Neuronal stem cell (in vitro differentiated cells): ENCODE data around the gene KIDINS220.

ENCODE experiments used
- DNase-seq: peaks from one replicate; pipeline ENCODE4 v3.0.0-alpha.2; 2013; ENCODE audit warnings: low spot score
- H2AFZ ChIP-seq: one replicate; pipeline ENCODE4 v1.6.1; 2013; ENCODE audit warnings: mild to moderate bottlenecking, low read length, inconsistent platforms
- H2AK5ac ChIP-seq: 2 replicates; pipeline ENCODE4 v1.6.1; 2013; ENCODE audit warnings: low read depth, mild to moderate bottlenecking, inconsistent platforms, low read length, moderate library complexity, mixed read lengths
- H2BK120ac ChIP-seq: 2 replicates; pipeline ENCODE4 v1.6.1; 2013; ENCODE audit warnings: low read depth, mild to moderate bottlenecking, inconsistent platforms, low read length, moderate library complexity, mixed read lengths
- H2BK12ac ChIP-seq: one replicate; pipeline ENCODE4 v1.6.1; 2013; ENCODE audit warnings: low read length, inconsistent platforms
- H2BK15ac ChIP-seq: 2 replicates; pipeline ENCODE4 v1.6.1; 2013; ENCODE audit warnings: mild to moderate bottlenecking, low read length, inconsistent platforms, mixed read lengths
- H2BK5ac ChIP-seq: one replicate; pipeline ENCODE4 v1.6.1; 2013; ENCODE audit warnings: inconsistent platforms, mild to moderate bottlenecking, low read length, moderate library complexity
- H3K14ac ChIP-seq: one replicate; pipeline ENCODE4 v1.6.1; 2013; ENCODE audit warnings: low read length, inconsistent platforms
- H3K18ac ChIP-seq: 2 replicates; pipeline ENCODE4 v1.6.1; 2013; ENCODE audit warnings: low read length, inconsistent platforms
- H3K23ac ChIP-seq: 2 replicates; pipeline ENCODE4 v1.6.1; 2013; ENCODE audit warnings: low read depth, mild to moderate bottlenecking, mixed read lengths, low read length, inconsistent platforms; ENCODE audit not compliant: poor library complexity
- H3K27ac ChIP-seq: replicated peaks from 3 replicates; pipeline ENCODE4 v1.5.1; 2013; ENCODE audit warnings: low read length, inconsistent platforms
- H3K27me3 ChIP-seq, 3 experiments: 2 replicates each; pipeline ENCODE4 v1.6.1; 2013; ENCODE audit warnings: low read length in 3 of 3, mild to moderate bottlenecking in 2 of 3, inconsistent platforms in 1 of 3, low read depth in 1 of 3, mixed read lengths in 1 of 3, moderate library complexity in 1 of 3; ENCODE audit not compliant: control insufficient read depth in 3 of 3, insufficient read depth in 3 of 3
- H3K36me3 ChIP-seq, 2 donors: replicated peaks in 1 of 2; 2 replicates each; pipeline ENCODE4 v1.6.1; 2013; ENCODE audit warnings: low read length in 2 of 2; ENCODE audit not compliant: control insufficient read depth in 2 of 2, insufficient read depth in 2 of 2
- H3K4ac ChIP-seq: 2 replicates; pipeline ENCODE4 v1.6.1; 2013; ENCODE audit warnings: inconsistent platforms, mild to moderate bottlenecking, low read length, moderate library complexity
- H3K4me1 ChIP-seq, 2 donors: 1 replicate in 1 of 2; 2 replicates in 1 of 2; pipeline ENCODE4 v1.6.1; 2013; ENCODE audit warnings: low read length in 2 of 2, low read depth in 1 of 2; ENCODE audit not compliant: control insufficient read depth in 2 of 2, insufficient read depth in 1 of 2
- H3K4me2 ChIP-seq: one replicate; pipeline ENCODE4 v1.6.1; 2013; ENCODE audit warnings: mild to moderate bottlenecking, low read length, inconsistent platforms; ENCODE audit not compliant: insufficient read depth, poor library complexity, severe bottlenecking
- H3K4me3 ChIP-seq, 2 donors: 2 replicates each; pipeline ENCODE4 v1.5.1; 2013; ENCODE audit warnings: low read length in 2 of 2, mild to moderate bottlenecking in 2 of 2, inconsistent platforms in 1 of 2, moderate library complexity in 1 of 2
- H3K79me1 ChIP-seq: one replicate; pipeline ENCODE4 v1.6.1; 2013; ENCODE audit warnings: low read depth, mild to moderate bottlenecking, inconsistent platforms, low read length, moderate library complexity
- H3K9ac ChIP-seq: one replicate; pipeline ENCODE4 v1.6.1; 2013; ENCODE audit warnings: mild to moderate bottlenecking, low read depth, low read length, inconsistent platforms; ENCODE audit not compliant: poor library complexity
- H3K9me3 ChIP-seq, 2 donors: replicated peaks in 1 of 2; 2 replicates each; pipeline versions ENCODE3 to v1.6.1; 2013; ENCODE audit warnings: low read length in 2 of 2, mild to moderate bottlenecking in 2 of 2, inconsistent platforms in 1 of 2, low read depth in 1 of 2, mixed read lengths in 1 of 2, moderate library complexity in 1 of 2; ENCODE audit not compliant: control insufficient read depth in 2 of 2, insufficient read depth in 1 of 2
- H4K8ac ChIP-seq: one replicate; pipeline ENCODE4 v1.6.1; 2013; ENCODE audit warnings: low read depth, mild to moderate bottlenecking, inconsistent platforms, low read length, moderate library complexity
- H4K91ac ChIP-seq: one replicate; pipeline ENCODE4 v1.6.1; 2013; ENCODE audit warnings: low read length, low read depth, mild to moderate bottlenecking, inconsistent platforms; ENCODE audit not compliant: poor library complexity
- WGBS, 2 donors: extraction: QIAGEN DNeasy Blood & Tissue Kit; methylation state at CpG; one replicate each; pipeline ENCODE4 v1.1.7; 2013; ENCODE audit warnings: missing lambda C conversion rate in 2 of 2, mixed read lengths in 1 of 2; ENCODE audit not compliant: insufficient read length in 2 of 2, insufficient replicate concordance in 1 of 2; ENCODE audit errors: extremely low coverage in 2 of 2; 5-methylcytosine and 5-hydroxymethylcytosine counted together

The KIDINS220 gene

GRCh38 chr2:8876628-8877027 is 39.2 kb upstream of the KIDINS220 start:
- Histone ChIP-seq H3K4me1 (peaks cover 0 to 4% of the 10 kb centered on the region in 2 donors), H2BK5ac (no peak overlapping the region), H2BK12ac (no peak overlapping the region), H3K9ac (no peak overlapping the region), H3K27me3 (no peaks in the 10 kb centered on the region), H3K79me1 (no peaks in the 10 kb centered on the region), H2BK15ac (no peak overlapping the region), H3K23ac (no peak overlapping the region), H2BK120ac (no peak overlapping the region), H2AFZ (no peak overlapping the region), H3K4ac (no peak overlapping the region), H3K36me3 (peaks cover 0 to 67% of the 10 kb centered on the region in 2 donors), H3K4me3 (no peak overlapping the region), H3K4me2 (no peak overlapping the region), H3K27ac (no peak overlapping the region), H3K18ac (no peak overlapping the region), H3K9me3 (no peaks in the 10 kb centered on the region), H4K91ac (no peak overlapping the region), H4K8ac (no peak overlapping the region), H2AK5ac (no peak overlapping the region), H3K14ac (no peak overlapping the region)
- no peak for DNase-seq

GRCh38 chr2:8872821-8873432 is 35.5 kb upstream of the KIDINS220 start:
- Histone ChIP-seq H4K8ac (no peak overlapping the region), H3K27ac (no peak overlapping the region), H3K4ac (no peak overlapping the region), H3K9ac (no peak overlapping the region), H2BK12ac (no peak overlapping the region), H3K4me2 (no peak overlapping the region), H3K27me3 (no peaks in the 10 kb centered on the region), H2AFZ (no peak overlapping the region), H2BK15ac (no peak overlapping the region), H2BK120ac (no peak overlapping the region), H3K18ac (no peak overlapping the region), H2BK5ac (no peak overlapping the region), H3K79me1 (no peaks in the 10 kb centered on the region), H4K91ac (no peak overlapping the region), H3K9me3 (no peaks in the 10 kb centered on the region), H3K4me3 (no peak overlapping the region), H2AK5ac (no peak overlapping the region), H3K23ac (no peak overlapping the region), H3K4me1 (peaks cover 0 to 3% of the 10 kb centered on the region in 2 donors), H3K14ac (no peak overlapping the region), H3K36me3 (peaks cover 0 to 42% of the 10 kb centered on the region in 2 donors)
- WGBS, 2 donors = no CpG with 5 or more reads among the region's 11 CpGs
- DNase-seq = peak; percentile 15

GRCh38 chr2:8870441-8870840 is 33.0 kb upstream of the KIDINS220 start:
- no peak overlapping the region for H2AFZ ChIP-seq
- no CpG with 5 or more reads among the region's 2 CpGs for WGBS, 2 donors
- H3K27me3 ChIP-seq = no peaks in the 10 kb centered on the region
- H3K23ac ChIP-seq = no peak overlapping the region
- H3K27ac ChIP-seq = no peak overlapping the region
- no peak overlapping the region for H4K8ac ChIP-seq
- no peaks in the 10 kb centered on the region for H3K9me3 ChIP-seq
- H4K91ac ChIP-seq = no peak overlapping the region
- H2BK15ac ChIP-seq = no peak overlapping the region
- no peak overlapping the region for H2BK12ac ChIP-seq
- H3K4ac ChIP-seq = no peak overlapping the region
- H2BK120ac ChIP-seq = no peak overlapping the region
- H3K4me2 ChIP-seq = no peak overlapping the region
- no peak overlapping the region for H2BK5ac ChIP-seq
- H3K36me3 ChIP-seq = peaks cover 0 to 25% of the 10 kb centered on the region in 2 donors
- no peaks in the 10 kb centered on the region for H3K4me1 ChIP-seq
- H3K9ac ChIP-seq = no peak overlapping the region
- H3K4me3 ChIP-seq = no peak overlapping the region
- DNase-seq = no peak
- no peak overlapping the region for H3K14ac ChIP-seq
- no peak overlapping the region for H3K18ac ChIP-seq
- no peaks in the 10 kb centered on the region for H3K79me1 ChIP-seq
- no peak overlapping the region for H2AK5ac ChIP-seq

- no peak overlapping the region for H4K91ac ChIP-seq
- H2BK12ac ChIP-seq = no peak overlapping the region
- H3K36me3 ChIP-seq = peaks cover 0 to 23% of the 10 kb centered on the region in 2 donors
- H3K27me3 ChIP-seq = no peaks in the 10 kb centered on the region
- no peak overlapping the region for H2BK15ac ChIP-seq
- no peak overlapping the region for H2AK5ac ChIP-seq
- no peak overlapping the region for H3K18ac ChIP-seq
- no peak overlapping the region for H3K4me3 ChIP-seq
- no peak overlapping the region for H3K23ac ChIP-seq
- H3K79me1 ChIP-seq = no peaks in the 10 kb centered on the region
- no peak overlapping the region for H3K4me2 ChIP-seq
- H3K9me3 ChIP-seq = no peaks in the 10 kb centered on the region
- H4K8ac ChIP-seq = no peak overlapping the region
- H2BK120ac ChIP-seq = no peak overlapping the region
- no peaks in the 10 kb centered on the region for H3K4me1 ChIP-seq
- WGBS, 2 donors = no CpG with 5 or more reads among the region's 3 CpGs
- no peak overlapping the region for H3K14ac ChIP-seq
- H3K4ac ChIP-seq = no peak overlapping the region
- no peak for DNase-seq
- H3K9ac ChIP-seq = no peak overlapping the region
- H3K27ac ChIP-seq = no peak overlapping the region
- no peak overlapping the region for H2BK5ac ChIP-seq
- H2AFZ ChIP-seq = no peak overlapping the region
Measured at GRCh38 chr2:8867363-8867762, 29.9 kb upstream of the KIDINS220 start.
